Dermis lymphatic vessel endothelial cell (primary cell): ENCODE results near the gene TEX54. TPM values are rescaled to one million over a fixed set of nuclear protein-coding genes. Genes with fewer than 3 reads are reported as not detected.

Experiments used
- total RNA-seq: library from RNA; depleted of rRNA; stranded (reverse); fragments of >200 nt; gene quantifications from 2 replicates; pipeline ENCODE4 v1.2.1, GENCODE V29; 2014

The TEX54 gene
- not detected in 2 replicates for total RNA-seq

DNA sequence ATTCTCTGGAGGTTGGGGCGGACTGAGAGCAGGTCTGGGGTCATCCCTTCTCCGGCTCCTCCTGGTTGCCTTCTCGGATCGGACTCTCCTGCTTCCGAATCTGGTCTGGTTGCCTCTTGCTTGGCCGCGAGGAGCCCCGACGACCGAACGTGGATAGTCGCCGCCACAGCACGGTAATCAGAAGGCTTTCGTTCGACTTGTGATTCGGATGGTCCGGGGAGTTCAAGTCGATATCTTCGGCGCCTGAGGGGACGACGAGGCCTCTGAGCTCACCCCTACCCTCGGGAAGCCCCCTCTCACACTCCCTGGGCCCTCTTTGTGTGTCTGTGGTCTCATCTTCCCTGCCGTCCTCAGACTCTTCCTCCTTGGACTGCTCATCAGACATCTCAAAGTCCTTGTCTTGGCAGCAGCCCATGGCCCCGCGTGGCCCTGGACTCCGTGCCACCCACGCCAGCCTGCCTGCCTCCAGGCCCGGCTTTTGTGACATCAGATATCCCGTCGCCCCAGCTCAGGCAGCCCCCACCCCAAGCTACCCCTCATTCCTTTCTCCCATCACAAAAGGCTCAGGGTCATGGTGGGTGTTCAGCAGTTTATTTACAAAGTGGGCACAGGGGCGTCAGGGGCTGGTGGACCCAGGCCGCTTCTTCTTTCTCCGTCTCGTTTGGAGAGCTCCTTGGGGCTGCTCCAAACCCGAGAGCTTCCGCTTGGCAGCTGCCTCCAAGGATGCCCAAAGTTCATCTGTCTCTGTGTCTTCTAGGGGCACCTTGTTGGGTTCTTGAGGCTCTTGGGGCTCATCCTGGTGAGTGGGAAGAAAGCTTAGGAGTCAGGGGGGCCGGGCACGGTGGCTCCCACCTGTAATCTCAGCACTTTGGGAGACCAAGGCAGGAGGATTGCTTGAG lies at the start of gene TEX54:
TSS of gene TEX54 (minus strand) at position 506 of the 899 bp plus-strand sequence.

GRCh38 chr11:62880803-62881578 lies 48.4 kb upstream of the TEX54 start, which contains the start of gene SLC3A2:
Gene SLC3A2, plus strand, starts transcription at chr11:62880896. Its CDS starts 128 bp downstream, at chr11:62881024.

DNA sequence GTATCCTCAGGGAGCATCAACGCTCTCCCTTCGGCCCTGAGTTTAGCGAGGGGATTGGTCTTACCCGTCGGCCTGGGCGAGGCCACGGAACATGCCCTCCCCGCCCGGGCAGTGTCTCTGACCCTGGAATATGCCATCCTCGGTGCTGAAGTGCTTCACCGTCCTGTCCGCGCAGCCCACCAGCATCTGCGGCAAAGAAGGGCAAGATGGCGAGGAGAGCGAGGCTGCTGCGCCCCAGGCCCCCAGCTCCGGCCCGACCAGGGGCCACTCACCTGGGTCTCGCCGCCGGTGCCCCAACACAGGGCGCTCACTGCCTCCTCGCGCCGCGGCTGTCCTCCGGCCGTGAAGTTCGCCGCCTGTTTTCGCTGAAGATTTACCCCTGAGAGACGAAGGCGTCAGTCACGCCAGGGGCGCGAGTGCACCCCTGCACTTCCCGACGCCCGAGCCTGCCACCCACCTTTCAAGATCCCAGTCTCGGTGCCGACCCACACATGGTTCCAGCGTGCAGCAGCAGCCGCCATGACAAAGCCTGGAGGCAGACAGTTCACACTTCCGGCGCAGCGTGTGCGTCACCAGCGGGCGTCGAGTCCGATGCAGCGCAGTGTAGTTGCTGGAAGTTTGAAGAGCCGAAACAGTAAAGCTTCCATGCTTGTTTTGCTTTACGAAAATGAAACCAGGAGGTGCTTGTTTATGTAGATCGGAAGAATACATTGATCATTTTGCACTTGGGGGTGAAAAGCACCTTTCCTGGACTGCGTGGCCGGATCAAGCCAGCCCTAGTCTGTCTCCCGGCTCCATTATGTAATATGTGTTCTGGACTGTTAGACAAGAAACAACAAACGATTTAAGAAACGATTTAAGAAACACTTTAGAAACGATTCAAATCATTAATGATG lies 6.7 kb upstream of the TEX54 start, which contains the start of gene WDR74:
TSS of gene WDR74 (minus strand) at position 541 of the 896 bp plus-strand sequence. CDS start at position 521, 20 bp downstream.

DNA sequence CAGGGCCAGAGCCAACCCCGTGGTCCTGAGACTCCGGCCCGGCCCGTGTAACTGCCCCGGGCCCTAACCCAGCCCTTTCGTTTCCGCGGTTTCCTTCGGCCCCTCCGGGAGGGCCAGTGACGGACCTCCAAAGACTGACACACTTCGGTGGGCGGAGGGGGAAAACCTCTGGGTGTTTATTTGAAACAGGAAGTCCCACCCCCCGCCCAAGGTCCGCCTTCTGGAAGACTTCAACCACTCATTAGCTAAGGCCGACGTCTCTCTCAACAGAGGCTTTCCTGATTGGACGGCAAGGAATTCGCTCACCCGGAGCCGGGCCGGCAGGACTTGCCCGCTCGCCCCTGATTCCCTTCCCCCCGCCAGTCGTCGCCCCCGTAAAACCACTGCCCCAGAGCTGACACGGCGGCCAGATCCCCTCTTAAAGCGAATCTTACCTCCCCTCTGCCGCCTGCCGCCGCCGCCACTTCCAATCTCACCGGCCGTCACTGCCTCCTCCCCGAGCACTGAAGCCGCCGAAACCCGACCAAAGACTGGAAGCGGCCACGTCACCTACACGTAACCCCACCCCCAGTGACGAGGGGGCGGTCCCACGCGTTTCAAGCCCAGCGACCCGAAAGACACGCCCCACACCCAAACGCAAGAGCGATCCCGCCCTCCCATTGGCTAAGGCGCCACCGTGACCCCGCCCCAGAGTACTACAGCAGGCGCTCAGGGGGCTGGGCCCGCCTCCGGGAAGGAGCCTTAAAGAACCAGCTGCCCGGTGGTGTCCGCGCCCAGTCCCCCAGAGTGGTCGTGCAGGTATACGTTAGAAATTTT lies 913 bp downstream of the TEX54 start, which contains the start of gene STX5:
TSS of gene STX5 (minus strand) at position 532 of the 816 bp plus-strand sequence. CDS start 808 bp downstream, outside the sequence.

DNA sequence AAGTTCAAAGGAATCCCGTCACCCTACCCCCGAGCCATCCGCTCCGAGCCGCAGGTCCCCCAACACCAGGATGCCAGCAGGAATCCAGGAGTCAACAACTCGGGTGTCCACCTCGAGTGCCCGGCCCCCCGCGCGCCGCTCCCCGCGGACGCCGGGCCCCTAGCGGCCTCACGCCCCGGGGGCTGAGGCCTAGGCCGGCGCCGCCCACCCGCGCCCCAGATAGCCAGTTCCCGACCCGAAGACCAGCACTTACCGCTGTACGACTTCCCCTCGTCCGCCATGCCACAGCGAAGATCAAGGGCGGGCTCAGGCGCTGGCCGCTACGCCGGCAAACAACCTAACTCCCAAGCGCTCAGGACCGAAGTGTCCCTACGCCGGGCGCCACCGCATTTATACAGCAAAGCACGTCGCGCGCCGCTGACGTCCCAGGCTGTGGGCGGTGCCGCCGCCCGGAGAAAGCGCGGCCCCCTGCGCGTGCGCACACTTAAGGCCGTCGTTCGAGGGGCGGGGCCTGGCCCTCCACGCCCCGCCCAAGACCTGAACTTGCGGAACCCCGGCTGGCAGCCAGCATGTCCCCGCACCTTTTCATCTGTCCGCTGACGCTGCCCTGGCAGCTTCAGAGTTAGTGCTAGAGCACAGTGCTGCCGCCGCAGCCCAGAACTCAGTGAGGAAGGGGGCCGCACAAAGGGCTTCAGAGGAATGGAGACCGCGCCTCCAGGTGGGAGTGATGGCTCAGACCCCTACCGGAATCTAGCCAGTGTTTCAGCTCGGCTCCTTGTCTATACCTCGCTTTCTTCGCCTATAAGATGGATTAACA lies 27.4 kb downstream of the TEX54 start, which contains the start of gene NXF1:
TSS of gene NXF1 (minus strand) at position 365 of the 817 bp plus-strand sequence. CDS start at position 281, 84 bp downstream.

DNA sequence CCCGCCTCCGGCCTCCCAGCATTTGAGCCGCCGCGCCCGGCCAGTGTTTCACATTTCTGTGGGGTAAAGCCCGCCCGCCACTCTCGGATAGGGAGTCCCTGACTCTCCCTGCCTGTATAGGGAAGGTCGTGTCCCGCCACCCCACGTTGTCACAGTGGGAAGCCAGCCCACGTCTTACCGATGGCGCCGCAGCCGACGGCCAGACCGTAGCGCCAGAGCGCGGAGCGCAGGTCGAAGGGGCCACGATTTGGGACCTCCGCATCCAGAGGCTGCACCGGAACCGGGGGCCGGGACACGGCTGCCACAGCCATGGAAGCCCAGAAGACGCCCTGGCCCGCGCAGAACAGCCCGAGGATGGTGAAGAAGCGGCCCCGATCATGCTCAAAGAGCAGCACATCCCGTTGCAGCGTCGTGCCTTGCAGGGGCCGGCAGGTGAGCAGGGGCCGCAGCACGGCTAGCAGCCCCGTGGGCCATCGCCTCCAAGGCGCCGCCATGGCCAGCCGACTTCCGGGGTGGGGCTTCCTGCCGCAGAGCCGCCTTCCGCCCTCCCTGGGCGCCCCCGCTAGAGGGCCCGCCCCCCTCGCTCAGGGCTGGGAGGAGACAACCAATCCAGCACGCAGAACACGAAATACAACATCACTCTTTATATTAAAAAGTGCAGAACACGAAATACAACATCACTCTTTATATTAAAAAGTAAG lies 41.0 kb downstream of the TEX54 start, which contains the start of gene TMEM223:
TSS of gene TMEM223 (minus strand) at position 506 of the 701 bp plus-strand sequence. CDS start at position 494, 12 bp downstream.

DNA sequence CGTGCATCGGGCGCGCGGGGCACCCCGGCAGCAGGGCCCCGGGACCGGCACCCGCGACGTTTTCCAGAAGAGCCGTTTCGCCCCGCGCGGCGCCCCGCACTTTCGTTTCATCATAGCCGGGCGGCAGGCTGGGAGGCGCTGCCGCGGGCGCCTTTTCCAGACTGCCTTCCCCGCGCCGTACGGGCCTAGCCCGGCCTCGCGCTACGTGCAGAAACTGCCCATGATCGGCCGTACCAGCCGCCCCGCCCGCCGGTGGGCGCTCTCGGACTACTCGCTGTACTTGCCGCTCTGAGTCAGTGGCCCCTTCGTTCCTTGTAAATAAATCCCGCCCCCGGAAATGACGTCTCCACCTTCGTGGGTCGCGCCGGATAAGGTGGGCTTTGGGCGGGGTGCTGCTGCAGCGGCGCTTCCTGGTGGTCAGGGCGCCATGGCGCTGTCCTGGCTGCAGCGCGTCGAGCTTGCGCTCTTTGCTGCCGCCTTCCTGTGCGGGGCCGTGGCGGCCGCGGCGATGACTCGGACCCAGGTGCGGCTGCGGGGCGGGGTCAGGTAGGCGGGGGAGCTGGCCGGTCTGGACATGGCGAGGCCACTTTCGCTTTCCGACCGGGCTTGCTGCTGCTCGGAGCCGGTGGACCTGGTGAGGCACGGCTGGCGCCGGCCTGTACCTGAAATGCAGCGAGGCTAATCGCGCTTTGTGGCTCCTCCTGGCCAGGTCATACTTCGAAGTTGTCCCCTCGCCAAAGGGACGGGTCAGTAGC lies 45.5 kb downstream of the TEX54 start, which contains the start of gene TMEM179B:
TSS of gene TMEM179B (plus strand) at position 398 of the 755 bp plus-strand sequence. CDS start at position 428, 30 bp downstream.

Other genes with a start within 250 kb of the TEX54 start
- 11.7 and 13.0 TPM in 2 replicates for gene TUT1, start 241.3 kb downstream of the TEX54 start, total RNA-seq
- gene MTA2, start 231.0 kb downstream of the TEX54 start, total RNA-seq: 170 and 194 TPM in 2 replicates
- gene EML3, start 220.1 kb downstream of the TEX54 start, total RNA-seq: 25.7 and 41.2 TPM in 2 replicates
- 2.5 and 4.2 TPM in 2 replicates for gene ROM1, start 219.6 kb downstream of the TEX54 start, total RNA-seq
- 13.5 and 15.9 TPM in 2 replicates for gene B3GAT3, start 210.9 kb downstream of the TEX54 start, total RNA-seq
- 212 and 258 TPM in 2 replicates for gene GANAB, start 186.2 kb downstream of the TEX54 start, total RNA-seq
- gene INTS5, start 179.5 kb downstream of the TEX54 start, total RNA-seq: 14.2 and 19.4 TPM in 2 replicates
- 27.8 and 28.0 TPM in 2 replicates for gene C11orf98, start 167.6 kb downstream of the TEX54 start, total RNA-seq
- 6.0 and 6.5 TPM in 2 replicates for gene CSKMT, start 167.5 kb downstream of the TEX54 start, total RNA-seq
- 7.7 and 8.7 TPM in 2 replicates for gene UQCC3, start 161.2 kb downstream of the TEX54 start, total RNA-seq
- gene LBHD1, start 160.6 kb downstream of the TEX54 start, total RNA-seq: 1.8 and 1.9 TPM in 2 replicates
- 138 and 227 TPM in 2 replicates for gene UBXN1, start 153.8 kb downstream of the TEX54 start, total RNA-seq
- gene LRRN4CL, start 143.3 kb downstream of the TEX54 start, total RNA-seq: 0.43 and 0.60 TPM in 2 replicates
- gene BSCL2, start 125.4 kb downstream of the TEX54 start, total RNA-seq: 21.1 and 24.7 TPM in 2 replicates
- gene GNG3, start 125.2 kb downstream of the TEX54 start, total RNA-seq: not detected in 2 replicates
- 8.8 and 9.6 TPM in 2 replicates for gene HNRNPUL2, start 105.4 kb downstream of the TEX54 start, total RNA-seq
- 25.8 and 27.8 TPM in 2 replicates for gene TTC9C, start 104.4 kb downstream of the TEX54 start, total RNA-seq
- gene ZBTB3, start 78.7 kb downstream of the TEX54 start, total RNA-seq: 11.8 and 12.0 TPM in 2 replicates
- 71.1 and 73.1 TPM in 2 replicates for gene POLR2G, start 71.3 kb downstream of the TEX54 start, total RNA-seq
- gene TAF6L, start 61.4 kb downstream of the TEX54 start, total RNA-seq: 27.8 and 34.7 TPM in 2 replicates
- gene TMEM179B, start 45.4 kb downstream of the TEX54 start, total RNA-seq: 21.8 and 30.8 TPM in 2 replicates
- 9.6 and 11.8 TPM in 2 replicates for gene TMEM223, start 40.8 kb downstream of the TEX54 start, total RNA-seq
- 15.1 and 15.6 TPM in 2 replicates for gene NXF1, start 27.4 kb downstream of the TEX54 start, total RNA-seq
- 41.9 and 42.4 TPM in 2 replicates for gene STX5, start 790 bp downstream of the TEX54 start, total RNA-seq
- 93.5 and 192 TPM in 2 replicates for gene WDR74, start 6.7 kb upstream of the TEX54 start, total RNA-seq
- 43.7 and 49.4 TPM in 2 replicates for gene SLC3A2, start 48.1 kb upstream of the TEX54 start, total RNA-seq
- gene CHRM1, start 88.5 kb upstream of the TEX54 start, total RNA-seq: not detected in 2 replicates
- not detected in 2 replicates for gene SLC22A6, start 152.1 kb upstream of the TEX54 start, total RNA-seq
- not detected in 2 replicates for gene SLC22A8, start 183.0 kb upstream of the TEX54 start, total RNA-seq